Esophagus muscularis mucosa (tissue), 4 donors: ENCODE results near the gene AGTPBP1. TPM values are rescaled to one million over a fixed set of nuclear protein-coding genes. Genes with fewer than 3 reads are reported as not detected.

ENCODE experiments used
- total RNA-seq, 4 donors: library from RNA; depleted of rRNA; stranded (reverse); fragments of >200 nt; gene quantifications; one replicate each; pipeline versions ENCODE4 v1.1.0 to v1.2.1, GENCODE V29; 2016

AGTPBP1 gene
- total RNA-seq, 4 donors from 2014 or later: 15.9 to 25.3 (median 24.1) TPM

Other genes with a start within 250 kb of the AGTPBP1 start
- 10 to 100 TPM; 16.4 to 20.8 (median 18.1) TPM for gene NAA35, start 199.2 kb upstream of the AGTPBP1 start, total RNA-seq